HG02840 (cell line): Measurements from ENCODE around the gene SPINK9.
"Not testable (repeated sequence)": the region's sequence is repeated elsewhere in the genome, so short reads cannot be mapped to it uniquely, and the experiment has no call there.

Experiments used
- ATAC-seq: cut with Tn5 transposase; IDR thresholded peaks from one replicate; pipeline ENCODE4 v1.9.1; 2021; ENCODE audit warnings: mild to moderate bottlenecking, moderate library complexity, moderate number of reproducible peaks; ENCODE audit not compliant: unreplicated experiment, low FRiP score

The SPINK9 gene

GRCh38 chr5:148335259-148335658 is at the start of gene SPINK9:
Gene SPINK9, plus strand, starts transcription at chr5:148335559. Its CDS starts 55 bp downstream, at chr5:148335614.
- ATAC-seq: no peak

- ATAC-seq: no peak
These were observed 44.8 kb upstream of the SPINK9 start for GRCh38 chr5:148290271-148291195.

GRCh38 chr5:148297731-148298130 is 37.6 kb upstream of the SPINK9 start:
- no peak for ATAC-seq

- ATAC-seq: no peak
These were observed 28.9 kb upstream of the SPINK9 start for GRCh38 chr5:148306446-148306845.

GRCh38 chr5:148309019-148309418 is 26.3 kb upstream of the SPINK9 start:
- ATAC-seq: no peak

- no peak for ATAC-seq
These were observed 25.6 kb upstream of the SPINK9 start for GRCh38 chr5:148309746-148310145.

- no peak for ATAC-seq
These were observed 23.9 kb upstream of the SPINK9 start for GRCh38 chr5:148311484-148311883.

GRCh38 chr5:148312153-148312552 is 23.2 kb upstream of the SPINK9 start, which contains the start of gene SPINK7:
Gene SPINK7, plus strand, starts transcription at chr5:148312423. Its CDS starts 61 bp downstream, at chr5:148312484.
- no peak for ATAC-seq

- ATAC-seq: no peak
These were observed 21.2 kb upstream of the SPINK9 start for GRCh38 chr5:148314187-148314586.

GRCh38 chr5:148314731-148315130 is 20.6 kb upstream of the SPINK9 start:
- ATAC-seq: no peak

- not testable (repeated sequence) for ATAC-seq
These were observed 15.1 kb upstream of the SPINK9 start for GRCh38 chr5:148320011-148320963.

GRCh38 chr5:148333262-148333849 is 2.0 kb upstream of the SPINK9 start:
- no peak for ATAC-seq

GRCh38 chr5:148336704-148337435 is 1.5 kb downstream of the SPINK9 start:
- no peak for ATAC-seq

- ATAC-seq: no peak
These were observed 7.1 kb downstream of the SPINK9 start for GRCh38 chr5:148342371-148343045.

- ATAC-seq: no peak
These were observed 7.7 kb downstream of the SPINK9 start for GRCh38 chr5:148343046-148343407.

GRCh38 chr5:148343603-148344487 is 8.5 kb downstream of the SPINK9 start:
- no peak for ATAC-seq

- ATAC-seq: no peak
These were observed 12.3 kb downstream of the SPINK9 start for GRCh38 chr5:148347706-148348105.

GRCh38 chr5:148352696-148353095 is 17.3 kb downstream of the SPINK9 start:
- ATAC-seq: no peak
